Endothelial cell of umbilical vein (primary cell): ENCODE measurements around the gene NDUFA8. TPM values are rescaled to one million over a fixed set of nuclear protein-coding genes. Genes with fewer than 3 reads are reported as not detected.

Experiments
- BruUV-seq: library from RNA; stranded (reverse); fragments of 400-500 nt; replicated peaks from 2 replicates; lab custom pipeline; 2021; lab: Mats Ljungman, UMichigan
- CTCF ChIA-PET: fragments of 300-600, 350-600 bp; sonication (Branson Sonifier 250); formaldehyde crosslinking; loops from one replicate; lab custom pipeline; 2021; ENCODE audit warnings: antibody characterized with exemption, inconsistent platforms; lab: Charles Lee
- POLR2A ChIA-PET: fragments of 300-600, 350-600 bp; sonication (Branson Sonifier 250); formaldehyde crosslinking; loops from one replicate; lab custom pipeline; 2021; ENCODE audit warnings: antibody characterized with exemption, inconsistent platforms; lab: Charles Lee
- DNase-seq: peaks from one replicate; pipeline ENCODE4 v3.0.0-alpha.2; 2011; ENCODE audit warnings: low read depth, low spot score
- FAIRE-seq: peaks from 2 replicates; lab custom pipeline; 2011; peaks lifted over from hg19 to GRCh38; lab: Jason Lieb, UNC
- H2AFZ ChIP-seq: 2 replicates; pipeline ENCODE4 v1.6.0; 2012; ENCODE audit warnings: low read depth, low read length, control low read depth, inconsistent platforms
- H3K27ac ChIP-seq: 2 replicates; pipeline ENCODE4 v1.5.1; 2011; ENCODE audit warnings: low read depth, mild to moderate bottlenecking, control low read depth, low read length, moderate library complexity; ENCODE audit not compliant: insufficient read depth
- H3K27me3 ChIP-seq, 2 experiments: 2 replicates each; pipeline versions ENCODE4 v1.6.0 to v1.6.1; 2011; ENCODE audit warnings: low read length in 2 of 2, mixed read lengths in 1 of 2; ENCODE audit not compliant: control insufficient read depth in 2 of 2, insufficient read depth in 2 of 2
- H3K36me3 ChIP-seq, 2 experiments: 2 replicates in 1 of 2; 3 replicates in 1 of 2; pipeline ENCODE4 v1.5.1; 2011; ENCODE audit warnings: low read length in 2 of 2, mild to moderate bottlenecking in 1 of 2, moderate library complexity in 1 of 2; ENCODE audit not compliant: control insufficient read depth in 2 of 2, insufficient read depth in 2 of 2; ENCODE audit errors: extremely low read depth in 1 of 2
- H3K4me1 ChIP-seq: 3 replicates; pipeline ENCODE4 v1.5.1; 2011; ENCODE audit warnings: mild to moderate bottlenecking, low read length; ENCODE audit not compliant: control insufficient read depth, insufficient read depth; ENCODE audit errors: extremely low read depth
- H3K4me2 ChIP-seq: 2 replicates; pipeline ENCODE4 v1.6.1; 2011; ENCODE audit warnings: low read length, control low read depth, mixed read lengths; ENCODE audit not compliant: insufficient read depth
- H3K4me3 ChIP-seq, 3 experiments: fragments of 200-600 bp in 1 of 3; sonication (generic), shearing (Covaris generic) in 1 of 3; replicated peaks in 1 of 3; 2 replicates each; pipeline ENCODE4 v1.5.1; 2011 to 2016; ENCODE audit warnings: control low read depth in 3 of 3, low read length in 3 of 3, mild to moderate bottlenecking in 2 of 3, inconsistent platforms in 1 of 3, low read depth in 1 of 3, moderate library complexity in 1 of 3; ENCODE audit not compliant: insufficient read depth in 1 of 3
- H3K79me2 ChIP-seq: 2 replicates; pipeline ENCODE4 v1.6.0; 2012; ENCODE audit warnings: low read length, inconsistent platforms; ENCODE audit not compliant: control insufficient read depth, insufficient read depth
- H3K9ac ChIP-seq: replicated peaks from 2 replicates; pipeline ENCODE3; 2011; ENCODE audit warnings: low read length, control low read depth; ENCODE audit not compliant: insufficient read depth; ENCODE audit errors: extremely low read depth
- H3K9me1 ChIP-seq: replicated peaks from 3 replicates; pipeline ENCODE4 v1.6.0; 2011; ENCODE audit warnings: mild to moderate bottlenecking, low read length; ENCODE audit not compliant: control insufficient read depth, insufficient read depth; ENCODE audit errors: extremely low read depth
- H3K9me3 ChIP-seq: replicated peaks from 2 replicates; pipeline ENCODE4 v1.5.1; 2012; ENCODE audit warnings: low read length, inconsistent platforms; ENCODE audit not compliant: control insufficient read depth, insufficient read depth
- H4K20me1 ChIP-seq: replicated peaks from 2 replicates; pipeline ENCODE3; 2011; ENCODE audit warnings: mild to moderate bottlenecking, low read length; ENCODE audit not compliant: control insufficient read depth, insufficient read depth; ENCODE audit errors: extremely low read depth
- EZH2 ChIP-seq: IDR thresholded peaks from 2 replicates; pipeline ENCODE4 v1.6.1; 2012; ENCODE audit warnings: borderline replicate concordance, low read depth, mild to moderate bottlenecking, moderate library complexity, low read length, inconsistent platforms; ENCODE audit not compliant: severe bottlenecking
- FOS ChIP-seq: IDR thresholded peaks from 2 replicates; pipeline ENCODE4 v1.6.1; 2011; ENCODE audit warnings: mild to moderate bottlenecking, low read length, moderate library complexity, borderline replicate concordance; ENCODE audit not compliant: insufficient read depth
- GATA2 ChIP-seq: IDR thresholded peaks from 2 replicates; pipeline ENCODE4 v1.7.0; 2011; ENCODE audit warnings: low read depth, mild to moderate bottlenecking, moderate library complexity, mixed read lengths, low read length; ENCODE audit not compliant: insufficient read length, insufficient read depth
- JUN ChIP-seq: IDR thresholded peaks from 2 replicates; pipeline ENCODE4 v1.6.1; 2011; ENCODE audit warnings: borderline replicate concordance, low read depth; ENCODE audit not compliant: insufficient read length, insufficient read depth
- MAX ChIP-seq: IDR thresholded peaks from 2 replicates; pipeline ENCODE4 v1.6.1; 2011; ENCODE audit not compliant: insufficient read depth, insufficient read length
- MYC ChIP-seq: IDR thresholded peaks from one replicate; pipeline ENCODE4 v1.6.1; 2011; ENCODE audit warnings: mild to moderate bottlenecking, low read depth, low read length
- POLR2A ChIP-seq: IDR thresholded peaks from 2 replicates; pipeline ENCODE4 v1.6.1; 2012; ENCODE audit warnings: low read depth, mild to moderate bottlenecking, control low read depth, low read length
- POLR2AphosphoS5 ChIP-seq: IDR thresholded peaks from 2 replicates; pipeline ENCODE4 v1.6.1; 2012; ENCODE audit warnings: low read depth, mild to moderate bottlenecking, control low read depth, low read length, moderate library complexity; ENCODE audit not compliant: insufficient read depth
- dilution Hi-C: fragments of 300-500 bp; cut with MboI; formaldehyde crosslinking; loops from one replicate; pipeline ENCODE4 v1.15.0; 2019; ENCODE audit warnings: low sequenced_read_pairs; ENCODE audit not compliant: extremely low pct_ligation_motif_present
- intact Hi-C: fragments of 100-400 bp; cut with micrococcal nuclease; formaldehyde crosslinking; loops from one replicate; pipeline ENCODE4 v1.10.0; 2022
- polyA plus RNA-seq, 4 experiments: library from polyadenylated mRNA; depleted of rRNA in 3 of 4; stranded (reverse) in 3 of 4; unstranded in 1 of 4; fragments of >200 nt; gene quantifications; 2 replicates each; pipeline versions ENCODE4 v1.2.1 to v1.2.3, GENCODE V29; 2011 to 2012; ENCODE audit warnings: missing spikeins in 1 of 4
- total RNA-seq: library from RNA; stranded (reverse); gene quantifications from 2 replicates; pipeline ENCODE4 v1.2.3, GENCODE V29; 2021
- TF ChIP-seq, protein P1 (sequence below), 2 donors: IDR thresholded peaks; 1 replicate in 1 of 2; 2 replicates in 1 of 2; pipeline ENCODE4 v1.5.1; 2011; ENCODE audit warnings: low read length in 2 of 2, mild to moderate bottlenecking in 2 of 2, moderate library complexity in 2 of 2, control low read depth in 1 of 2, inconsistent platforms in 1 of 2, low read depth in 1 of 2; ENCODE audit not compliant: insufficient read depth in 1 of 2; ENCODE audit errors: extremely low read depth in 1 of 2

NDUFA8 gene
- total and polyA plus RNA-seq, 2 donors (not counting 3 experiments of a cell fraction or from before 2014, with no cell fraction given) = 68.2 to 100 TPM

DNA sequence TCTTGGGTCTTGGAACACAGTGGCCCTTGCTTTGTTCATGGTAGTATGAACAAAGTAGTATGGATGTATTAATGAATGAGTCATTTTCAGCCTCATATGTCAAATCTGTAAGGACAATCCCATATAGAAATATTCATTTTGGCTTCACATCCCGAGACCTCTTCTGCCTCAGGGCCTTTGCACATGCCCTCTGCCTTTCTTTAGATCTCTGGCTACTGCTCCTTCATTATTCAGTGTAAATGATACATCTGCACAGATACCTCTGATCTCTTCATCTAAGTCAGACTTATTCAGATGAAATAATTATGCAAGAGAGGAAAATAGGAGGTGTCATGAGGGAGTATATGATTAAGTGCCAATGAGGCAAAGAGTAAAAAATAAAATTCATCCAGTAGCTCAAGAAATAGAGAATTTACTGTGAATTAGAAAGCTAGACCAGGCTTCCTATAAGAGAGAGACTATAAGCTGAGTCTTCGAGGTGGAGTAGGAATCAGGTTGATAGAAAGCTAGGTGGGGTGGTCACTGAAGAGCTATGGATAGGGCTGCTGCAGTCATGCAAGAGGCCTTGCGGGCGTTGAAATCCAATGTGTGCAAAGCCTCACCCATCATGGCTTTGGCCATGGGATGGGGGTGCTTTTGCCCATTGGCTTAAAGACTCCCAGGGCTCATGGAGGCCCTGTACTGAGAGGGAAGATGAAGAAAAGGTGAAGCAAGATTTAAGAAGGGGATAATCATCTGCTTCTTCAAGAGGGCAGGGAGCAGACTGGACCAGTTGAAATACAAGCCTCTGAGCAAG is 62.8 kb downstream of the NDUFA8 start:
- no peak overlapping the region for H3K4me2 ChIP-seq
- H3K27me3 ChIP-seq = peaks cover 0 to 2% of the 10 kb centered on the region in 2 experiments
- H3K36me3 ChIP-seq = no peaks in the 10 kb centered on the region
- no peaks in the 10 kb centered on the region for H3K9me3 ChIP-seq
- no peak overlapping the region for H2AFZ ChIP-seq
- BruUV-seq = no TSS peak
- peaks cover 10% of the 10 kb centered on the region for H3K4me1 ChIP-seq
- H3K9ac ChIP-seq = no peak overlapping the region
- dilution Hi-C loops (no loop called here), intact Hi-C loops (loop anchor here (5.0 kb wide), 1 partner anchor 410 kb away; no protein-coding TSS in a partner anchor)
- no peaks in the 10 kb centered on the region for H4K20me1 ChIP-seq
- no peak for TF ChIP-seq POLR2AphosphoS5
- TF ChIP-seq MAX = no peak
- no peak for TF ChIP-seq EZH2
- TF ChIP-seq GATA2 = no peak
- TF ChIP-seq POLR2A = no peak
- no peak for TF ChIP-seq FOS
- TF ChIP-seq, protein P1, sequence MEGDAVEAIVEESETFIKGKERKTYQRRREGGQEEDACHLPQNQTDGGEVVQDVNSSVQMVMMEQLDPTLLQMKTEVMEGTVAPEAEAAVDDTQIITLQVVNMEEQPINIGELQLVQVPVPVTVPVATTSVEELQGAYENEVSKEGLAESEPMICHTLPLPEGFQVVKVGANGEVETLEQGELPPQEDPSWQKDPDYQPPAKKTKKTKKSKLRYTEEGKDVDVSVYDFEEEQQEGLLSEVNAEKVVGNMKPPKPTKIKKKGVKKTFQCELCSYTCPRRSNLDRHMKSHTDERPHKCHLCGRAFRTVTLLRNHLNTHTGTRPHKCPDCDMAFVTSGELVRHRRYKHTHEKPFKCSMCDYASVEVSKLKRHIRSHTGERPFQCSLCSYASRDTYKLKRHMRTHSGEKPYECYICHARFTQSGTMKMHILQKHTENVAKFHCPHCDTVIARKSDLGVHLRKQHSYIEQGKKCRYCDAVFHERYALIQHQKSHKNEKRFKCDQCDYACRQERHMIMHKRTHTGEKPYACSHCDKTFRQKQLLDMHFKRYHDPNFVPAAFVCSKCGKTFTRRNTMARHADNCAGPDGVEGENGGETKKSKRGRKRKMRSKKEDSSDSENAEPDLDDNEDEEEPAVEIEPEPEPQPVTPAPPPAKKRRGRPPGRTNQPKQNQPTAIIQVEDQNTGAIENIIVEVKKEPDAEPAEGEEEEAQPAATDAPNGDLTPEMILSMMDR (IDR thresholded peaks at IDR 0.05; ENCODE audit: extremely low read depth in 1 of 2, insufficient read depth in 1 of 2, low read depth in 1 of 2, low read length in 2 of 2) = no peak
- TF ChIP-seq JUN = no peak
- TF ChIP-seq MYC = no peak
- DNase-seq = no peak
- no peak for FAIRE-seq
- H3K27ac ChIP-seq = no peak overlapping the region
- H3K4me3 ChIP-seq = no peak overlapping the region
- POLR2A ChIA-PET = no interaction called here
- no peaks in the 10 kb centered on the region for H3K79me2 ChIP-seq
- CTCF ChIA-PET = interaction anchor here (1.2 to 5.4 kb wide), 5 partner anchors 12 to 714 kb away, joined by 5 to 331 read pairs (median 53); no protein-coding TSS in a partner anchor
- H3K9me1 ChIP-seq = no peaks in the 10 kb centered on the region
